ENCODE measurements around the gene TCERG1L.

DNA sequence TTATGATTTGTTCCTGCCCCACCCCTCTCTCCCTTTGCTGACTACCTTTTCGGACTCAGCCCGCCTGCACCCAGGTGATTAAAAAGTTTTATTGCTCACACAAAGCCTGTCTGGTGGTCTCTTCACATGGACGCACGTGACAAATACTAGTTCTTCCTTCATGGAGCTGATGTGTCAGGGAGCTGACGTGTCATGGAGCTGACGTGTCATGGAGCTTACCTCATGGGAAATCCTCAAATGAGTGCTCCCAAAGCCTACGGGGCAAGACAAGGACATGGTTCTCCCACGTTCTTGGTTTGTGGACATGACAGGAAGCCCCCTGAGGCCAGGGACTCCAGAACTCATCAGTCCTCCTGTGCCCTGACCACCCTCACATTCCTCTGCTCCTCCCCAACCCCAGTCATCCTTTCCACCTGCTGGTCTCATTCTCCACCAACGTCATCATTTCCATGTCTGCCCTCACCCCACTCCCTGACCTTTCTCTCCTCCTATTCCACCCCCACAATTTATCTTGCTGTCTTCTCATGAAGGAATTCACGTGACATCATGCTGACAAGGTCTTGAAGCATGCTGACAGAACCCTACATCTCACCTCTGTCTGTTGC is 261.3 kb downstream of the TCERG1L start:
- TF ChIP-seq, protein P1, sequence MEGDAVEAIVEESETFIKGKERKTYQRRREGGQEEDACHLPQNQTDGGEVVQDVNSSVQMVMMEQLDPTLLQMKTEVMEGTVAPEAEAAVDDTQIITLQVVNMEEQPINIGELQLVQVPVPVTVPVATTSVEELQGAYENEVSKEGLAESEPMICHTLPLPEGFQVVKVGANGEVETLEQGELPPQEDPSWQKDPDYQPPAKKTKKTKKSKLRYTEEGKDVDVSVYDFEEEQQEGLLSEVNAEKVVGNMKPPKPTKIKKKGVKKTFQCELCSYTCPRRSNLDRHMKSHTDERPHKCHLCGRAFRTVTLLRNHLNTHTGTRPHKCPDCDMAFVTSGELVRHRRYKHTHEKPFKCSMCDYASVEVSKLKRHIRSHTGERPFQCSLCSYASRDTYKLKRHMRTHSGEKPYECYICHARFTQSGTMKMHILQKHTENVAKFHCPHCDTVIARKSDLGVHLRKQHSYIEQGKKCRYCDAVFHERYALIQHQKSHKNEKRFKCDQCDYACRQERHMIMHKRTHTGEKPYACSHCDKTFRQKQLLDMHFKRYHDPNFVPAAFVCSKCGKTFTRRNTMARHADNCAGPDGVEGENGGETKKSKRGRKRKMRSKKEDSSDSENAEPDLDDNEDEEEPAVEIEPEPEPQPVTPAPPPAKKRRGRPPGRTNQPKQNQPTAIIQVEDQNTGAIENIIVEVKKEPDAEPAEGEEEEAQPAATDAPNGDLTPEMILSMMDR (IDR thresholded peaks at IDR 0.05 in 8 of 11, conservative IDR thresholded peaks at IDR 0.05 in 3 of 11) = no peak
- TF ChIP-seq POLR2AphosphoS5 (IDR thresholded peaks at IDR 0.05) = no peak
